ENCODE measurements around the gene SMARCA1. TPM values are rescaled to one million over a fixed set of nuclear protein-coding genes. Genes with fewer than 3 reads are reported as not detected.

Gene SMARCA1
- total RNA-seq, 6 experiments from 2014 or later, result 24.1 to 40.5 (median 31.1) TPM

- no peak for DNase-seq
- Histone ChIP-seq H3K27ac (peak overlapping the region in 2 of 3 donors; percentile 34 to 46), H3K27me3 (no peaks in the 10 kb centered on the region)
Measured at GRCh38 chrX:129525896-129526295, 2.6 kb upstream of the SMARCA1 start.

GRCh38 chrX:129525162-129525561, 1.9 kb upstream of the SMARCA1 start:
- Histone ChIP-seq H3K27ac (peak overlapping the region in 2 of 3 donors; percentile 34 to 90), H3K36me3 (no peaks in the 10 kb centered on the region), H3K4me3 (peak overlapping the region in 2 of 3 donors; percentile 6 to 9), H3K4me1 (no peaks in the 10 kb centered on the region), H3K27me3 (no peaks in the 10 kb centered on the region), H3K9me3 (no peaks in the 10 kb centered on the region)
- DNase-seq, result peak in 1 of 3 donors; percentile 63
- no peak for TF ChIP-seq POLR2A (IDR thresholded peaks at IDR 0.05)
- TF ChIP-seq CTCF (IDR thresholded peaks at IDR 0.05), result no peak
- intact Hi-C loops (cut with DNase I), result no loop called here
- ATAC-seq, result peak; percentile 67 to 80 (median 76)
- 23% methylated on average over 4 of the region's 4 CpGs for WGBS (ENCODE audit: insufficient coverage, low coverage, low lambda C conversion rate, missing lambda C conversion rate)

More at GRCh38 chrX:129525896-129526295, 2.6 kb upstream of the SMARCA1 start:
- Histone ChIP-seq H3K4me1 (no peaks in the 10 kb centered on the region), H3K36me3 (no peaks in the 10 kb centered on the region), H3K9me3 (no peaks in the 10 kb centered on the region), H3K4me3 (peak overlapping the region in 2 of 3 donors; percentile 6 to 9)
- ATAC-seq, result no peak
- 19% methylated on average over 3 of the region's 3 CpGs for WGBS (ENCODE audit: insufficient coverage, low coverage, low lambda C conversion rate, missing lambda C conversion rate)
- TF ChIP-seq POLR2A (IDR thresholded peaks at IDR 0.05) (no peak), CTCF (IDR thresholded peaks at IDR 0.05) (no peak)
- intact Hi-C loops (cut with DNase I), result no loop called here

GRCh38 chrX:129524250-129524850, 1.1 kb upstream of the SMARCA1 start:
- H3K4me3 ChIP-seq, result no peak overlapping the region
- no peaks in the 10 kb centered on the region for H3K9me3 ChIP-seq
- no peaks in the 10 kb centered on the region for H3K4me1 ChIP-seq
- H3K27me3 ChIP-seq, result no peaks in the 10 kb centered on the region
- peak overlapping the region in 2 of 3 donors; percentile 18 to 90 for H3K27ac ChIP-seq
- TF ChIP-seq CTCF (IDR thresholded peaks at IDR 0.05) (no peak), POLR2A (IDR thresholded peaks at IDR 0.05) (no peak)
- ATAC-seq, result no peak
- H3K36me3 ChIP-seq, result no peaks in the 10 kb centered on the region
- DNase-seq, result no peak
- intact Hi-C loops (cut with DNase I), result no loop called here
- WGBS (ENCODE audit: insufficient coverage, low coverage, low lambda C conversion rate, missing lambda C conversion rate), result 45% methylated on average over 3 of the region's 3 CpGs

- no peaks in the 10 kb centered on the region for H3K4me1 ChIP-seq
- peak overlapping the region; percentile 66 to 68 (median 68) for H3K4me3 ChIP-seq
- peak in 1 of 4 donors; percentile 8 for TF ChIP-seq CTCF (IDR thresholded peaks at IDR 0.05)
- no peak for TF ChIP-seq POLR2A (IDR thresholded peaks at IDR 0.05)
- 16% methylated on average over 25 of the region's 56 CpGs for WGBS (ENCODE audit: insufficient coverage, low coverage, low lambda C conversion rate, missing lambda C conversion rate)
- H3K27ac ChIP-seq, result peak overlapping the region; percentile 74 to 90 (median 80)
- no peaks in the 10 kb centered on the region for H3K9me3 ChIP-seq
- no peaks in the 10 kb centered on the region for H3K36me3 ChIP-seq
- ATAC-seq (peak; percentile 60 to 76 (median 64)), DNase-seq (peak; percentile 57 to 66 (median 63))
- intact Hi-C loops (cut with DNase I), result no loop called here
- no peaks in the 10 kb centered on the region for H3K27me3 ChIP-seq
Measured at GRCh38 chrX:129522184-129523078, 859 bp downstream of the SMARCA1 start.
